ENCODE measurements around the gene NFATC4.

GRCh38 chr14:24364841-24365240 is 3.1 kb upstream of the NFATC4 start:
- TF ChIP-seq POLR2A (IDR thresholded peaks at IDR 0.05; ENCODE audit: low read length) = no peak
- no peak for TF ChIP-seq GATA1 (IDR thresholded peaks at IDR 0.05; ENCODE audit: low read depth, low read length)

Measured in erythroblast (primary cell).